Erythroblast (primary cell): ENCODE results near the gene MICAL3.
A peak's percentile ranks its signal among the peaks of the same experiment; 100 is the strongest.

ENCODE experiments used
- DNase-seq, 2 experiments: peaks; one replicate each; lab custom pipeline; 2025; lab: John Stamatoyannopoulos, UW
- GATA1 ChIP-seq: IDR thresholded peaks from 2 replicates; pipeline ENCODE4 v1.6.1; 2011; ENCODE audit warnings: low read depth, mild to moderate bottlenecking, control low read depth, low read length, moderate library complexity
- POLR2A ChIP-seq: IDR thresholded peaks from 2 replicates; pipeline ENCODE4 v1.6.1; 2011; ENCODE audit warnings: mild to moderate bottlenecking, low read length

Gene MICAL3

GRCh38 chr22:17920145-17920605 is 104.2 kb downstream of the MICAL3 start:
- TF ChIP-seq POLR2A (peak; percentile 41), GATA1 (no peak)
- peak; percentile 76 to 78 for DNase-seq

DNA sequence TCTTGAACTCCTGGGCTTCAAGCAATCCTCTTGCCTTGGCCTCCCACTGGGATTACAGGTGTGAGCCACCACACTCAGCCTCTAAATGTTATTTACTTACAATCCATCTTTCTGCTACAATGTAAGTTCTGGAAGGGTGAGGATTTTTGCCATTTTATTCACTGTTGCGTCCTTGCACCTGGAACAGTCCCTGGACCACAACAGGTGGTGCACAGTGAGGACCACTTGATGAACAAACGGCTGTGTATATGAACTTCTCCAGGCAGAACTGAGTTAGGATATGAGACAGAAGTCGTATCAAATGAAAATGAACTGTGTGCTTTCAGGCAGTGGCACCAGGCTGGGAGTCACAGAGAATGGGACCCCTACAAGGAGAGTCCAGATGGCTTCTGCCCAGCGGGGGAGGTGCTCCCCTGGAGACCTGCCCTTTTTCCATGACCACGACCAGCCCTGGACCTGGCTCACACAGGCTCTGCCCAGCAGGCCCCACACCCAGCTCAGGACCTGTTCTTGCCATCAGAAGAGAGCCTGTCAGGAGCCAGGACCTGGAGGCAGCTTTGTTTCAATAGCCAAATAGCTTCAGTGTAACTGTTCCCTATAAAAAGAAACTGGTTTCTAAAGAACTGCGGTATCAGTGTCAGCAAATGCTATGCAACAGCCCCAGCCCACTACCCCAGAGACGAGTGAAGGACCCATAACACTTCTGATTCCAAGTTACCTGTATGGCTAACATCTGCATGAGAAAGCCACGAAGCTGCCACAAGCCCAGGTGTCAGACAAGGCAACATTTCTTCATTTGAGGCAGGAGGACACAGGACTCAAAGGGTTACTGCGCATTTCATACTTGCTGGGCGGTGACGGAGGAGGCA is 104.9 kb downstream of the MICAL3 start:
- TF ChIP-seq POLR2A (no peak), GATA1 (no peak)
- no peak for DNase-seq

- no peak for DNase-seq
- TF ChIP-seq POLR2A = no peak
- TF ChIP-seq GATA1 = no peak
Observed at GRCh38 chr22:17918840-17919239, 105.5 kb downstream of the MICAL3 start.

- TF ChIP-seq POLR2A (peak; percentile 61), GATA1 (no peak)
- DNase-seq = peak; percentile 81 to 84
Observed at GRCh38 chr22:17917490-17917983, 106.8 kb downstream of the MICAL3 start.

GRCh38 chr22:17916226-17916889 is 108.0 kb downstream of the MICAL3 start:
- TF ChIP-seq POLR2A = no peak
- no peak for TF ChIP-seq GATA1
- peak; percentile 22 to 35 for DNase-seq

DNA sequence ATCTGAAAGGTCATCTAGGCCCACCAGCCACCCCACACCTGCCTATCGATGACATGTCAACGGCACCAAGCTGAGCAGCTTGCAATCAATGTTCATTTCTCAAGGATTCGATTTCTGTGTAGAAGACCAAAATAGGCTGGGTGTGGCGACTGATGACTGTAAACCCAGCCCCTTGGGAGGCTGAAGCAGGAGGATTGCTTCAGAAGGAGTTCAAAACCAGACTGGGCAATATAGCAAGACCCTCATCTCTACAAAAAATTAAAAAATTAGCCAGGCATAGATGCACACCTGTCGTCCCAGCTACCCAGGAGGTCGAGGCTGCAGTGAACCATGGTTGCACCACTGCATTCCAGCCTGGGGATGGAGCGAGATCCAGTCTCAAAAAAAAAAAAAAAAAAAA is 108.7 kb downstream of the MICAL3 start:
- TF ChIP-seq POLR2A = no peak
- no peak for TF ChIP-seq GATA1
- no peak for DNase-seq

- TF ChIP-seq POLR2A = no peak
- TF ChIP-seq GATA1 = no peak
- DNase-seq = no peak
Observed at GRCh38 chr22:17915188-17915587, 109.2 kb downstream of the MICAL3 start.

DNA sequence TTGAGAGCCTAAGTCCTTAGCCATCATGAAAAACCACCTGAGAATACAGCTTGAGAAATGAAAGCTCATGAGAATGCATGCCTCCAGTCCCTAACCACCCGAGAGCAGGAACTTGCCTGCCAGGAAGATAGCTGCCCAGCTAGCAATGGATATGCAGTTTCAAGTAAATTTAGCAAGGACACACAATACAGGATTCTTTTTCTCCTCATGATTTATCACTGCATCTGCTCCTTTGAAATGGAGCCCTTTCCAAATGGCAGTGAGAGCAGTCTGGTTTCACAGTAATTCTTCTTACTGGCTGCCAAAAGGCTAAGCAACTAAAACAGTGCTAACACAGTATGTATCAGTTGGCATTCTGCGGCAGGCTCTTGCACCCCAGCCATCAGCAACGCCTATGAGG is 109.9 kb downstream of the MICAL3 start:
- TF ChIP-seq GATA1 = no peak
- no peak for TF ChIP-seq POLR2A
- DNase-seq = peak; percentile 44 to 46

DNA sequence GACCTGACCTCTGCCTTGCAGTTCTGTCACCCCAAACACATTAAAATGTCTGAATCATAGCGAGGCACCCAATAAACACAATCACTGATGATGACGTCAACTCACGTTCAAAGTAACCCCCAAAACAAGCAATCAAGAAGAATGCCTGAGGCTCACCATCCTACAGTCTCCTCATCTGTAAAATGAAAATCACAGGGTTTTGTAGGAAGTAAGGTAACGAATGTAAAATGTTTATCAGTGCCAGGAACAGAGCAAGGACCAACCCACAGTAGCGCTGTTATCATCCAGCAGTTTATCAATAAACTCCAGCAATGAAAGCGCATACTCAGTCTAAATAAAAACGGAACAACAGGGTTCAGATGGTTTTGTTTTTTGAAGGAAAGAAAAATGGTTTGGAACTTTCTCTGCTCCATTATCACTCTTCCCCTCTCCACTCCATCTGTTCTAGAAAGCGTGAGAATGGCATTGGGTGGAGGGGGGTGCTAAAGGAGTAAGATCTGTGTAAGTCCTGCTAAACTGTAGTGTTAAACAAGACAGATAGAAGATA is 110.5 kb downstream of the MICAL3 start:
- DNase-seq = peak; percentile 51 to 58
- TF ChIP-seq GATA1 = no peak
- no peak for TF ChIP-seq POLR2A

- no peak for DNase-seq
- no peak for TF ChIP-seq GATA1
- no peak for TF ChIP-seq POLR2A
Observed at GRCh38 chr22:17912945-17913721, 111.2 kb downstream of the MICAL3 start.

GRCh38 chr22:17911887-17912286 is 112.5 kb downstream of the MICAL3 start:
- no peak for DNase-seq

DNA sequence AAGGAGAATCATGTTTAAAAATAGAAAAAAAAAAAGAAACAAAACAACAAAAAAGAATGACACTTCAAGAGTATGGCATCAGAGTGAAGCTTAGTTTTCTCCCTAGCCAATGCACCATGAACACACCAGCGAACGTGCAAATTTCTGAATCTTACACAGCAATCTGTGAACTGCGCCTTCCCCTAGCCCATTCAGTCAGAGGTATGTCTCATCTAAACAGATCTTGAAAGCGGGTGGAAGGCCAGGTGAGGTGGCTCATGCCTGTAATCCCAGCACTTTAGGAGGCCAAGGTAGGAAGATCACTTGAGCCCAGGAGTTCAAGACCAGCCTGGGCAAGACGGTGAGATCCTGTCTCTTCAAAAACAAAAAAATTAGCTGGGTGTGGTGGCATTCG is 113.1 kb downstream of the MICAL3 start:
- no peak for DNase-seq
- TF ChIP-seq GATA1 (no peak), POLR2A (no peak)

More at GRCh38 chr22:17911887-17912286, 112.5 kb downstream of the MICAL3 start:
- TF ChIP-seq POLR2A (no peak), GATA1 (no peak)

GRCh38 chr22:17910561-17911311 is 113.6 kb downstream of the MICAL3 start:
- no peak for DNase-seq
- TF ChIP-seq POLR2A (no peak), GATA1 (no peak)
